ENCODE data around the gene ZNF385B. TPM values are rescaled to one million over a fixed set of nuclear protein-coding genes. Genes with fewer than 3 reads are reported as not detected.
A peak's percentile ranks its signal among the peaks of the same experiment; 100 is the strongest.
"Not testable (repeated sequence)": the region's sequence is repeated elsewhere in the genome, so short reads cannot be mapped to it uniquely, and the experiment has no call there.

Gene ZNF385B
- polyA plus RNA-seq, 1 donor from 2014 or later: not detected

- Mint-ChIP-seq H3K27me3 (peaks cover 4% of the 10 kb centered on the region), H3K4me1 (no peaks in the 10 kb centered on the region), H3K9me3 (no peaks in the 10 kb centered on the region), H3K4me3 (no peak overlapping the region), H3K27ac (no peak overlapping the region), H3K36me3 (no peaks in the 10 kb centered on the region)
Measured at GRCh38 chr2:179467960-179468359, 393.5 kb downstream of the ZNF385B start.

- H3K27me3 Mint-ChIP-seq: peaks cover 4% of the 10 kb centered on the region
- H3K4me1 Mint-ChIP-seq: no peaks in the 10 kb centered on the region
- no peaks in the 10 kb centered on the region for H3K9me3 Mint-ChIP-seq
- H3K36me3 Mint-ChIP-seq: no peaks in the 10 kb centered on the region
- H3K27ac Mint-ChIP-seq: no peak overlapping the region
- no peak overlapping the region for H3K4me3 Mint-ChIP-seq
Measured at GRCh38 chr2:179467111-179467510, 394.3 kb downstream of the ZNF385B start.

DNA sequence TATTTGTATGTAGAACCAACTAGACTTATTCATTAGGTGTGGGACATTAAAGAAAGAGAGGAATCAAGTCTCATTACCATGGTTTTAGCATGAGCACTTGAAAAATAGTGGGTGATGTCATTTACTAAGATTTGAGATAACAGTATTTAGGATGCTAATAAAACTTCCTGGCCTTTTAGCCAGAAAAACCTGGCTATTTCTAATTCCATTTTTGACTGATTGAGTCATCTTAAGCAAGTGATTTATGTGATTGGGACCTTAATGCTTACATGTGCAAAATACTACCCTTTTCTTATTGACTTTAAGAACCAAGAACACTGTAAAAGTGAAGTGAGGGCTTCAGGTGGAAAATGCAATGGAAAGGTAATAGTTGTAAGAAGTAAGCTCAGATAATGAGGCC lies 400.0 kb downstream of the ZNF385B start:
- Mint-ChIP-seq H3K27me3 (no peaks in the 10 kb centered on the region), H3K36me3 (no peaks in the 10 kb centered on the region), H3K4me1 (no peaks in the 10 kb centered on the region), H3K27ac (no peak overlapping the region), H3K9me3 (peaks cover 3 to 8% (median 4%) of the 10 kb centered on the region in 3 donors), H3K4me3 (no peak overlapping the region)

DNA sequence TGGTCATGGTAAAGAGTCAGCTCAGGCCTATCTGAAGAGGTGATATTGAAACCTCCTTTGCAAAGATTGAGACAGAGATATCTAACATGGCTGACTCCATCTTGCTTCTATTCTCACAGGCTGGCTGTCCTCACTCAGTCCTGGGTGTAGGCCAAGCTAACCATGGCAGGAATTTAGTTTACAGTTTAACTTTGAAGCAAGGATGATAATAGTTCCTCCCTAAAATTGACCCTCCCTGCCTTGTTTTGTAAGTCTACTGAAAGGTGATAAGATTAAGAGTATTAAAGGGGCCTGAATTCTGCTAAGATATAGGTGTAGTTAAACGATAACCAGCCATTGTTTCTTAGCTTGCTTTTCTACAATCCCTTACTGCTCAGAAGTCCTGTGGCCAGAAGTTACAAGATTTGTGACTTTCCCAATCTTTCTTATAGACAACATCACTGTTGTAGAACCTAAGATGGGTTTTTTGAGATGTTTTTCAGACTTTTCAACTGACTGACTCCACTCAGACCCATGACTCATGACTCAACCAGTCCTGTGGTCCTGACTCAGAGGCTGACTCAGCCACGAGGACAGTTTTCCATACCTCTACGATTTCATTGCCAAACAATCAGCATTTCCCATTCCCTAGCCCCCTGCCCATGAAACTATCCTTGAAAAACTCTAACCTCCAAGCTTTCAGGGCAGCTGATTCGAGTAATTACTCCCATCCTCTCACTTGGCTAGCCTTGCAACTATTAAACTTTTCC lies 401.1 kb downstream of the ZNF385B start:
- H3K27me3 Mint-ChIP-seq: no peaks in the 10 kb centered on the region
- no peak overlapping the region for H3K4me3 Mint-ChIP-seq
- no peaks in the 10 kb centered on the region for H3K4me1 Mint-ChIP-seq
- H3K27ac Mint-ChIP-seq: no peak overlapping the region
- peaks cover 3 to 8% (median 4%) of the 10 kb centered on the region in 3 donors for H3K9me3 Mint-ChIP-seq
- no peaks in the 10 kb centered on the region for H3K36me3 Mint-ChIP-seq

- not testable (repeated sequence) for H3K27ac Mint-ChIP-seq, H3K4me1 Mint-ChIP-seq, H3K27me3 Mint-ChIP-seq, H3K4me3 Mint-ChIP-seq, H3K9me3 Mint-ChIP-seq, H3K36me3 Mint-ChIP-seq
Measured at GRCh38 chr2:179458113-179458512, 403.3 kb downstream of the ZNF385B start.

DNA sequence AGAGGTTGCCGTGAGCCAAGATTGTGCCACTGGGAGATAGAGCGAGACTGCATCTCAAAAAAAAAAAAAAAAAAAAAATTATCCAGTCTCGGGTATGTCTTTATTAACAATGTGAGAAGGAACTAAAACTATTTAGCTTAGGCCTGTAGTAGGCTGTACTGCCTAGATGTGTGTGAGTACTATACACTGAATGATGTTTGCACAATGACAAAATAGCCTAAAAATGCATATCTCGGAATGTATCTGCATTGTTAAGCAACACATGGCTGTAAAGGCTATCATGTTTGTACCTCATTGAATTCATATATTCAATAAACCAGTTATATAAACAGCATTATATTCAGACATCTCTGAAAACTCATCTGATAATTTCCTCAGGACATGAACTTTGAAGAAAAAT lies 405.6 kb downstream of the ZNF385B start:
- Mint-ChIP-seq H3K36me3 (peaks cover 2% of the 10 kb centered on the region), H3K4me1 (no peaks in the 10 kb centered on the region), H3K4me3 (no peak overlapping the region), H3K27me3 (no peaks in the 10 kb centered on the region), H3K9me3 (peaks cover 4 to 8% (median 4%) of the 10 kb centered on the region in 3 donors), H3K27ac (no peak overlapping the region)

DNA sequence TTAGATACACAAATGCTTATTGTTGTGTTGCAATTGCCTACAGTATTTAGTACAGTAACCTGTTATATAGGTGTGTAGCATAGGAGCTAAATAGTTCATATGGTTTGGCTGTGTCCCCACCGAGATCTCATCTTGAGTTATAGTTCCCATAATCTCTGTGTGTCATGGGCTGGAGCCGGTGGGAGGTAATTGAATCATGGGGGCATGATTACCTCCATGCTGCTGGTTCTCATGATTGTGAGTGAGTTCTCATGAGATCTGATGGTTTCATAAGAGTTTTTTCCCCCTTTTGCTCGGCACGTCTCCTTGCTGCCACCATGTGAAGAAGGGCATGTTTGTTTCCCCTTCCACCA lies 406.3 kb downstream of the ZNF385B start:
- peaks cover 2% of the 10 kb centered on the region for H3K27me3 Mint-ChIP-seq
- H3K27ac Mint-ChIP-seq: no peak overlapping the region
- no peak overlapping the region for H3K4me3 Mint-ChIP-seq
- no peaks in the 10 kb centered on the region for H3K4me1 Mint-ChIP-seq
- H3K36me3 Mint-ChIP-seq: peaks cover 2% of the 10 kb centered on the region
- H3K9me3 Mint-ChIP-seq: peaks cover 4 to 8% (median 4%) of the 10 kb centered on the region in 3 donors

- Mint-ChIP-seq H3K36me3 (peaks cover 2% of the 10 kb centered on the region), H3K27me3 (peaks cover 2% of the 10 kb centered on the region), H3K9me3 (peaks cover 4 to 8% (median 4%) of the 10 kb centered on the region in 3 donors), H3K4me1 (no peaks in the 10 kb centered on the region), H3K4me3 (no peak overlapping the region), H3K27ac (no peak overlapping the region)
Measured at GRCh38 chr2:179454443-179455171, 406.8 kb downstream of the ZNF385B start.

GRCh38 chr2:179449010-179449409 lies 412.4 kb downstream of the ZNF385B start:
- H3K27me3 Mint-ChIP-seq: peaks cover 7% of the 10 kb centered on the region
- peaks cover 0 to 3% (median 3%) of the 10 kb centered on the region in 3 donors for H3K4me1 Mint-ChIP-seq
- no peak overlapping the region for H3K4me3 Mint-ChIP-seq
- H3K36me3 Mint-ChIP-seq: peaks cover 2% of the 10 kb centered on the region
- H3K27ac Mint-ChIP-seq: no peak overlapping the region
- H3K9me3 Mint-ChIP-seq: peaks cover 0 to 4% (median 0%) of the 10 kb centered on the region in 3 donors

GRCh38 chr2:179447839-179448447 lies 413.5 kb downstream of the ZNF385B start:
- Mint-ChIP-seq H3K27ac (no peak overlapping the region), H3K9me3 (peaks cover 0 to 3% (median 0%) of the 10 kb centered on the region in 3 donors), H3K27me3 (peaks cover 12% of the 10 kb centered on the region), H3K36me3 (peaks cover 2% of the 10 kb centered on the region), H3K4me1 (peaks cover 0 to 3% (median 3%) of the 10 kb centered on the region in 3 donors), H3K4me3 (no peak overlapping the region)

DNA sequence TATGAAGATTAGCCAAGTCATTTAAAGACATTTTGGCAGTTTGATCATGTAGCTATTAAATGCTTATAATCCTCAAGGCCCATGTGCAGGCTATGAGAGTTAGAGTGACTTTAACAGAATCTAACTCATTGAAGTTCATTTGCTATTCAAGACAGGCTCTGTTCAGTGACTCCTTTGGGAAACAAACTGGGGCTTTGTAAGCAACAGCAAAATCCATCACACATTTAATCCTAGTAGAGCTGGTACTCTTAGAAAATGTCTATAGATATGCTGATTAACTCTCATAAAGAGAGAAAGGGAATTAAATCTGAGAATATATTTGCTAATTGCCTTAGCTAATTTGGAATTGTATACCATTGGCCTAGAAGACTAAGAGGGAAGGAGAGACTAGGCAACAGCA lies 414.0 kb downstream of the ZNF385B start:
- H3K36me3 Mint-ChIP-seq: peaks cover 2% of the 10 kb centered on the region
- peaks cover 0 to 3% (median 0%) of the 10 kb centered on the region in 3 donors for H3K9me3 Mint-ChIP-seq
- no peak overlapping the region for H3K27ac Mint-ChIP-seq
- peaks cover 12% of the 10 kb centered on the region for H3K27me3 Mint-ChIP-seq
- peaks cover 0 to 3% (median 3%) of the 10 kb centered on the region in 3 donors for H3K4me1 Mint-ChIP-seq
- no peak overlapping the region for H3K4me3 Mint-ChIP-seq

GRCh38 chr2:179446476-179447141 lies 414.8 kb downstream of the ZNF385B start:
- no peak overlapping the region for H3K4me3 Mint-ChIP-seq
- H3K36me3 Mint-ChIP-seq: no peaks in the 10 kb centered on the region
- H3K4me1 Mint-ChIP-seq: peaks cover 0 to 3% (median 3%) of the 10 kb centered on the region in 3 donors
- peaks cover 0 to 3% (median 0%) of the 10 kb centered on the region in 3 donors for H3K9me3 Mint-ChIP-seq
- H3K27ac Mint-ChIP-seq: no peak overlapping the region
- H3K27me3 Mint-ChIP-seq: peaks cover 14% of the 10 kb centered on the region

DNA sequence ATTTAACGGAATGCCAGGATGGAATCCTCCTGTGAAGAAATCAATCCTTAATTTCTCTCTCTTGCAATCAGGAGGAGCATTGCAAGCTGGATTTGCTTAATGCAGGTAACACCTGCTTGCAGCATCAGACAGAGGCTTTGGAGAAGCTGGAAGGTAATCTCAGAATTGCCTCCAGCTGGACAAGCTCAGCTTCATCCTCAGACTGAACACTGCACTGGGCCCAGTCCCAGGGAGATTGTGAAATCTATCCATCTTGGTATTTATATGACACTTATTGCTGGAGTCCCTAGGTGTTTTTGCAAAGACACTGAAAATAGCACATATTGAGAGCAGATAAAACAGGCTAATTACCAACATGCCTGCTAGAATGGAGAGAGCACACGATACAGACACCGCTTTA lies 417.4 kb downstream of the ZNF385B start:
- Mint-ChIP-seq H3K36me3 (no peaks in the 10 kb centered on the region), H3K27me3 (peaks cover 14% of the 10 kb centered on the region), H3K4me1 (peaks cover 0 to 2% (median 2%) of the 10 kb centered on the region in 3 donors), H3K9me3 (peaks cover 0 to 2% (median 0%) of the 10 kb centered on the region in 3 donors), H3K27ac (no peak overlapping the region), H3K4me3 (no peak overlapping the region)

DNA sequence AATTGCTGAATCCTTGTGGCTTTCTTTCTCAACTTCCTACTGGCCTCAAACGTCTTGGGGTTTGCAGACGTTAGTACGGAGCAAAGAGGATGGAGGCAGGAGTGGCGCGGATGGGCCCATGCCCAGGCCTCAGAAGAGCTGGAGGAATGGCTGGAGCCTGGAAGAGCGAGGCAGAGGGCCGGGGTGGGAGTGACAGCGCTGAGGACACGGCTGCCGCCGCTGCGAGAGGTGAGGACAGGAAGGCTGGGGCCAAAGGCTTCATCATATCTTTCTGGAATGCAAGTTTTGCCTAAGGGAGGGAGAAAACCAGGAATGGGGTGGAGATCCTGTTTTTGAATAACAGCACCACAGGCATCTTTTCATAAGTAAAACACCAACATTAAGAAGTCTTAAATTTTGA lies 418.2 kb downstream of the ZNF385B start:
- Mint-ChIP-seq H3K4me3 (peak overlapping the region in 1 of 4 donors; percentile 47), H3K4me1 (no peaks in the 10 kb centered on the region), H3K27me3 (peaks cover 14% of the 10 kb centered on the region), H3K27ac (peak overlapping the region in 1 of 3 donors; percentile 55), H3K9me3 (no peaks in the 10 kb centered on the region), H3K36me3 (no peaks in the 10 kb centered on the region)

DNA sequence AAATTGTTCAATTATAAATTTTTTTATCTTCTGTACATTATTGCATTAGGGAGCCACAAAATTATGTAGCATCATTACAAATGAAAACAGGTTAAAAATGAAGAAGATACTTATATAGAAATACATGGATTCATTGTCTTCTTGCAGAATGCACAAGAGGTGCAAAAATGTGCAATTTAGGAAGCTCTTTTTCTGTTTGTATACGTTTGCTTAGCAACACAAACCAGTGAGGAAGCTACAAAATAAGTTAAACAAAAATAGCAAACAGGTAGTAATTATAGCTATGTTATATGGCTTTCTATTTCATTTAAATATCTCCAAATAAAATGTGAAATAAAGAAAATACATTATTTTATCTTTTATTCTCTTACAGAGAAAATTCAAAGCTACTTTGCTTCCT lies 419.2 kb downstream of the ZNF385B start:
- no peaks in the 10 kb centered on the region for H3K36me3 Mint-ChIP-seq
- H3K4me3 Mint-ChIP-seq: no peak overlapping the region
- no peak overlapping the region for H3K27ac Mint-ChIP-seq
- H3K27me3 Mint-ChIP-seq: peaks cover 14% of the 10 kb centered on the region
- no peaks in the 10 kb centered on the region for H3K4me1 Mint-ChIP-seq
- H3K9me3 Mint-ChIP-seq: no peaks in the 10 kb centered on the region
